Neural progenitor cell (in vitro differentiated cells): ENCODE results near the gene EIF3I.

Source experiments
- CTCF ChIP-seq: fragments of 200-600 bp; sonication (generic); IDR thresholded peaks from 2 replicates; pipeline ENCODE4 v1.5.1; 2017; ENCODE audit warnings: antibody characterized with exemption, mild to moderate bottlenecking
- EZH2phosphoT487 ChIP-seq: fragments of 200-600 bp; sonication (generic); IDR thresholded peaks from 2 replicates; pipeline ENCODE4 v1.6.1; 2017; ENCODE audit warnings: antibody characterized with exemption

GRCh38 chr1:32182060-32182459, 40.1 kb upstream of the EIF3I start:
- TF ChIP-seq CTCF: no peak
- no peak for TF ChIP-seq EZH2phosphoT487
